HG02798 (cell line): ENCODE measurements around the gene HES5.

Experiments used
- ATAC-seq: cut with Tn5 transposase; IDR thresholded peaks from one replicate; pipeline ENCODE4 v1.9.1; 2021; ENCODE audit warnings: mild to moderate bottlenecking; ENCODE audit not compliant: unreplicated experiment, poor library complexity

Gene HES5

DNA sequence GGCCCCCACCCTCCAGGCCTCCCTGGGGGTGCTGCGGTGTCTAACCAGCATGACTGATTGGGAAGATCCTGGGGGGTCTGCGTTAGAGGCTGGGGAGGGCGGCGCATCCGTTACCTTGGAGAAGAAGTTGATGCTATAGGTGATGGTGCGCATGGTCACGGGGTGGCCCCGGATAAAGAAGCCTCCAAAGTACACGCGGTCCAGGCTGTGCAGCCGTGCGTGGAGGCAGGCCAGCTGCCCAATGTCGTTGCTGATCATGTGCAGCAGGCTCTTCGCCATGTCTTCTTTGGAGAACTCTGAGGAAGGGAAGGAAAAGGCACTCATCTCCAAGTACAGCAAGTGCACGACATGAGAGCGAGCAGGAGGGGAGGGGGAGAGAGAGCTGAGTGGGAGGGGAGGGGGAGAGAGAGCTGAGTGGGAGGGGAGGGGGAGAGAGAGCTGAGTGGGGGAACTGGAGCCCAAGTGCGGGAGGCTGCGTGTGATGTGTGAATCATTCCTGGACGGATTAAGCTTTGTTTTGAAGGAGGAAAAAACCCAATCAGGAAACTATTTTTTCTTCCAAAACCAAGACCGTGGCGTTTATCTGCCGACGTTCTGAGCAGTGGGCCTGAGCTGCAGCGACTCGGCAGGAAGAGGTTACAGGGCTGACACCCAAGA, 10.9 kb downstream of the HES5 start:
- no peak for ATAC-seq

DNA sequence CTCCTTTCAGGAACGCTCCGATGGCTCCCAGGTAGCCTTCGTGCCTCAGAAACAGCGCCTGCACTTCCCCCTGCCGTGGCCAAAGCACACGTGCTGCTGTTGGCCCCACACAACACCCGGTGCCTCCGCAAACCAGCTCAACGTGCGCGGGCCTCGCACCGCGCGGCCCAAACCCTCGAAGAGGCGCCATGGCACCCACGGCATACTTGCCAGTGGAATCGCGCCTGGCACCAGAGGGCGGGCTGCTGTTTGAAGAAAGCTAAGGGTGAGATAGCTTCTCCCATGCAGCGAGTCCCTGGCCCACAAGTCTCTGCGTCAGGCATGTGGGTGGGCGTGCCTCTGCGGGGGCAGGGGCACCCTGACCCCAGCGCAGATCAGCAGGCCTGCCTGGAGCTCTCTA, 11.5 kb downstream of the HES5 start:
- ATAC-seq = no peak

DNA sequence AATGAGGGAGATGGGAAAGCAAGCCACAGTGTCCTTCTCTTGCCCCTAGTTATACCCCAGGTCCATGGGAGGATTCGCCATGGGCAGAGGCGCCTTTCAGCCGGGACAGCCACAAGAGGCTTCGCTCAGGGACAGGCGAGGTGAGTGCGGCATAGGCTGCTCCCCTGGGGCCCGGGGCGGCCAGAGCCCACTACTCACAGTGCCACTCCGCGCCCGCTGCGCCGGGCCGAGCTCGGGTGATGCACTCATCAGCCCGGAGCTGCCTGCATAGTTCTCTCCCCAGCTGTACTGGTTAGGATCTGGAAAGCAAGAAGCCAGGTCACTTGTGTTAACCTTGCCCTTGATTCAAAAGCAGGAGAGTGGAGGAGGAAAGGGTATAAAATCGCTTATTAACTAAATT, 12.1 kb downstream of the HES5 start:
- no peak for ATAC-seq

DNA sequence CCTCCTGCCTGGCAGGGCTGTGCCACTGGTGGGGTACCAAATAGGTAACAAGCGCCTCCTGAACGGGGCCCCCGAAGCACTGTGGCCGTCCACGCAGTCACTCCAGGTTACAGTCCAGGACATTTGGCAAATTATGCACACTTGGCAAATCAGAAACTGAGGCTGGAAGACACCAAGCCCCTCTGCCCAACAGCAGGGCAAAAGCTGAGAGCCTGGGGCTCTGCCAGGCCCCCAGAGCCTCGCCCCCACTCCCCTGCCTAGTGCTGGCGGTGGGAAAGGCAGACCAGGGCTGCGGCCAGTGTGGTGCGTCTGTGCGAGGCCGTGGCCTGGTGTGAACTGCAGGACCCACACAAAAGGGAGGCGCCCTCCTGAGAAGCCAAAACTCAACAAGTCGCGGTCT, 13.1 kb downstream of the HES5 start:
- no peak for ATAC-seq

DNA sequence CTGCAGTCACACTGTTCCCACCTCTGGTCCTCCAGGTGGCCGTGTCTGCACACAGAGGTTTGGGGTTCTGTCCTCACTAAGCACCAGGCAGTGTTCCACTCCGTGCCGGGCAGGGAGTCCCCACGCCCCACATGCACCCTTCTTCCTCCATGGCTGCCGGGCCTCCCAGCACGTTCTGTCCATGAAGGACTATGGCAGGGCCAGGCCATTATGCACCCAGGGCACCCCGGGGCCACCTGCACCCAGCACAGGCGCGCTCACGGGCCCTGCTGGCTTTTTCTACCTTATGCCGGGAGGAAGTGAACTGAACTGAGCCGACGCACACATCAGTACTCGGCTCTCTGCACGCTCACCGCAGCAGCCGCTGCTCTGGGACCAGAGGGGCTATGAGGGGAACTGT, 13.9 kb downstream of the HES5 start:
- ATAC-seq = no peak

DNA sequence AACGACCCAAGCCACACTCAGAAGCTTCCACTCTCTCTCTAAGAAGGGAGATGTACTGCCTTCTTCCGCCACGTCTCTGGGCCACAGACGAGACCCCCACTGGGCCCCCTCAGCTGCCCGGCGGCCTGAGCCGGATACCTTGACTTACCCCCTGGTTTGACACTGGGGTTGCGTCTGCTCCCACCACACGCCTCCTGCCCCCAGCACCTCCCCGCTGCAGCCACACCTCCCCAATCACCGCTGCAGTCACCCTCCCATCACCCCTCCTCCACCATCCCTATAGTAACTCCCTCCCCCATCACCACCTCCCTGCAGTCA, 14.3 kb downstream of the HES5 start:
- ATAC-seq = no peak

DNA sequence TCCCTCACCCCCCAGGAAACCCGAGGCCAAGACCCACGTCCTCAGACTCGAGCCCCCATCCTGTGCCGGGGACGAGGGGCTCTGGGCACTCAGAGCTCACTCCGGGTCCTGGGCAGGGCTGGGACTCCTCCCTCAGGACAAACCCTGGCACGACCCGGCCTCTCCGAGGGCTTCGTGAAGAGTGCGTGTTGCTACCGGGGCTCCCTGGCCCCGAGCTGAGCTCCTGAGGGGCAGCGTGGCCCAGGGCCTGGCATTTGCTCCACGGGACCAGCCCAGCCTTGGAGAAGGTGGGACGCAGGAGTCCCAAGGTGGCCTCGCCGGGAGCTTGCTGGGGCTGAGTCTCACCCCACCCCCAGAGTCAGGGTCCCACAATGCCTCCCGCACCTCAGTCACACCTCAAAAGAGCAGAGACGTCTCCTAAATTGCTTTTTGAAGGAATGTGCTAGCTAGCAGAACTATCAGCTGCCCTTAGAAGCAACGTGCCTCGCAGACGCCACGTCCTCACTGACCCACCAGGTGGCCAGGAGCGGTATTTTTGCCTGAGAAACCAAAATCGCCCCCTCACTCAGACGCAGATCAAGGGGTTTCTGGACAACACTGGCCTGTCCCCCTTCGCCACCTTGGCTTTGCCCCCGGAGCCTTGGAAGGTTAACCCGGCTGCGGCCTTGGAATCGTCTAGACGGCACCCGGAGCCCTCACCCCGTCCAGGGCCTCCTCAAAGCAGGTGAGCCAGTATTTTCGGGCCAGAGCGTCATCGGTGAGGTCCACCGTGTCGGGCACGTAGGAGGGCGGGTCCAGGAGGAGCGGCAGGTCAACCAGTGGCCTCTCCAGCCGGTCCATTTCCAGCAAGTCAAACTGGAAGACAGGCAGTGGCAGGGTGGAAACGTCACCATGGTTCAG, 14.9 kb downstream of the HES5 start:
- no peak for ATAC-seq

DNA sequence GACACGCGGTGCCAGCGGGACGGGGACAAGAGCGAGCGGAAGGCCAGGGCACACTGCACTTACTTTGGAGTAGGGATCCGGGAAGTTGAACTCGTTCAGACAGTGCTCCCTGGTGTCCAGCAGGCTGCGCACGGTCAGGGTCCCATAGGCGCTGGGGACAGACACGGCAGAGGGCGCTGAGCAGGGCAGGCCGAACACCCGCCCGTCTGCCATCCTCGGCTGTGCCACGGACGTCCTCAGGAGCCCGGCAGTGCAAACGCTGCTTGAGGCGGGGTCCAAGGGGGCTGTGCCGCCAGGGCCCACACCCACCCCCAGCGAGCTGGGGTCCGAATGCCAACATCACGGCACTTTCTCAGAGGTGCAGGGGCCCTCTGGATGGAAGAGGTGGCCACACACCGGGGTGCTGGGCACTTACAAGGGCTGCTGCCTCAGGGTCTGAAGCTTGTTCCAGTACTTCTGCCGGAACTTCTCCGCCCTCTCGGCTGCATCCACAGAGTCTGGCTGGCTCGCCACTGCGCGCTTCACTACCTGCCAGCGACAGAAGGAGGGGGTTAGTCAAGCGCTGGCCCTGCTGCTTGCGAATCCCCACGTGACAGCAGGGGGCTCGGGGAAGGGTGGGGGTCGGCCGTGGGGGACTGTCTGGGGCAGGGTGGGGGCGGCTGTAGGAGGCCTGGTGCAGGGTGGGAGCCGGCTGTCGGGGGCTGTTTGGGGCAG, 16.0 kb downstream of the HES5 start:
- ATAC-seq = no peak

DNA sequence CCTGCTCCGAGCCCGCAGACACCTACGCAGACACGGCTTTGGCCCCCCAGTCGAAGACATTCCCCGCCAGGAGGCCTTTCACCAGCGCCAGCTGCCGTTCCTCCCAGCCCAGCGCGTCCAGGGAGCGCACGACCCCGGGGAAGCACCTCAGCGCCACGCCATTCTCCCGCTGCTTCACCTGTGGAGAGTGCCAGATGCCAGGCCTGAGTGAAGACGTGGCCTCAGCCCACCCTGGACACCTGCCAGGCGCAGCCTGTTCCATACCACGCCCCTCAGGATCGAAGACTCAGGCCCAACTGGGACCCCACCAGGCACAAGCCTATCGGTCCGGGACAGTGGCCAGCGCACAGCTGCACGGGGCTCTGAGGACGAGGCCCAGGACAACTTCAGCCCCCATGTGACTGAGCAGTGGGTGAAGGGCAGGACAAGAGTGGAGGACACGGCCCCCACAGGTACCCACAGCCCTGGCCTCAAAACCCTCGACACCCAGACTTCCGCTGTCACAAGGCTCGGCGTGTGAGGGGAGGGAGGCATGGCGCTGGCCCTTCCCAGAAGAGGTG, 17.1 kb downstream of the HES5 start:
- ATAC-seq = no peak

DNA sequence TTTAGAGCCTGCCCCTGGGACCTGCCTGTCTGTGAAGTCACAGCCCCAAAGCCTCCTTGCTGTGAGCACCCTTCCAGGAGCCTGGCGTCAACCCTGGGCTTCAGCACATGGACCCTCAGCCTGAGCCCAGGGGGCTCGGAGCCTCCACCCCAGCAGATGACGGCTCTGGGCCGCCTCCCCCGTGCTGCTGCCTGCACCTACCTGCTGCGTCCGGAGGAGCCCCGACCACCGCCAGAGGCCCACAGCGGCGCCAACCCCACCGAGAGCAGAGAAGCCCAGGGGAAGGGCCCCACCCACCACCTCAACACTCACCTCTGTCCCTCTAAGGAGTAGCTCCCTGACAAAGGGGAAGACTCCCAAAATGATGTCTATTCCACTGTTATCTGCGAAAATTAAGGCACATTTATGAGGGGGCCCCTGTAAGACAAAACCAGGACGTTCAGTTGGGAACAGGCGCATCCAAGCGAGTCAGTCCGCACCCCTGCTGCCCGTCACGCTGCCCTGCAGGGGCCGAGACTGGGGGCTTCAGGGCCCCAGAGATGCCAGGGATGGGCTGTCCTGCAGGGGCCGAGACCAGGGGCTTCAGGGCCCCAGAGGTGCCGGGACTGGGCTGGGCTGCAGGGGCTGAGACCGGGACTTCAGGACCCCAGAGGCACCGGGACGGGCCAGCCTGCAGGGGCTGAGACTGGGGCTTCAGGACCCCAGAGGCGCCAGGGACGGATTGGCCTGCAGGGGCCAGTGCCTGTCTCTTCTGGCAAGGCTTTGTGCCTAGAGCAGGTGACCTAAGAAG, 19.5 kb downstream of the HES5 start:
- no peak for ATAC-seq

DNA sequence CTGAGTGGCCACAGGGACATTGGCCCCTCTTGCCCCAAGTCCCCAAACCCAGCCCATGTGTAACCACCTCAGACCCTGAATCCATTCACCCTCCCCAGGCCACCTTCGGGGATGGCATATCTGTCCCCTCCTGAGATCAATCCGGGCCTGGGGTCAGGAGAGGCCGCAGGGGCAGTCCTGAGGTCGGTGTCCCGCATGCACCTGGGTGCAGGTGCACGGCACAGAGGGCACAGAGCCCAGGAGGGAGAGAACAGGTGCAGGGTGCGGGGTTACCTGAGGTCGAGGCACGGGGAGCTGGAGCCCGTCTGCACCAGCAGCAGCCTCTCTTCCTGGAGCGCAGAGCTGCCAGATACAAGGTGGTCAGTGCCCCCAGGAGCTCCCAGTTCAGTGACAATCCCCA, 20.5 kb downstream of the HES5 start:
- ATAC-seq = no peak

DNA sequence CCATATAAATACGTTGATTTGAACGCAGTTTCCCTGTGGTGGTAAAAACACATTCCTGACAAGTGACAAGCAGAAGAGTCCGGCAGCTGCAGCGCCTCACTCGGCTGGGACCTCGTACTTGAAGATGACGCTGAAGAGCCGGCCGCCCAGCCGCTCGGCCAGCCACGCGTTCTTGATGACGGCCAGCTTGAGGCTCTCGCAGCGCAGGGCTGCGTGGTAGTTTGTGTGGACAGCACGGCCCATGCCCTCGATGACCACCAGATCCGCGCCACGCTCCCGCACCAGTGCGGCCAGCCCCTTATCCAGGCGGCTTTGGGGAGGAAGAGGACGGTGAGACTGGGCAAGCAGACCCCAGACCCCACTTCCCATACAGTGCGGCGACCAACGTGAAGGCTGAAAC, 21.3 kb downstream of the HES5 start:
- ATAC-seq = no peak

DNA sequence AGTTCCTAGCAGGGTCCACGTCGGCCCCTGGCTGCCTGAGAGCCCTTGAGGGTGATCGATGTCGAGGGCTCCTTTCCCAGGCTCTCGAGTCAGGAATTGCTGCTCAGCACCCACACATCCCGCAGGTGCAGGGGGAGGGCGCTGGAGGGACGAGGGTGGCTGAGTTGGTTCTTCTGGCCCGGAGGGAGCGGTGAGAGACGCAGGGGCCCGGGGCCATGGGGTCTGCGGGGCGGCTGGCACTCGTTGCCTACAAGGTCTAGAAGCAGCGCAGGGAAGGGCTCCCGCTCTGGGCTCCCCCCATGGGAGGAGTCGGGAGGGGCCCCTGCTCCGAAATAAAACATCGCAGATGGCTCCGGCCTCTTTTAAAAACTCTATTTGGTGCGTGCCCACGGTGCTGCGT, 21.9 kb downstream of the HES5 start:
- ATAC-seq = no peak

DNA sequence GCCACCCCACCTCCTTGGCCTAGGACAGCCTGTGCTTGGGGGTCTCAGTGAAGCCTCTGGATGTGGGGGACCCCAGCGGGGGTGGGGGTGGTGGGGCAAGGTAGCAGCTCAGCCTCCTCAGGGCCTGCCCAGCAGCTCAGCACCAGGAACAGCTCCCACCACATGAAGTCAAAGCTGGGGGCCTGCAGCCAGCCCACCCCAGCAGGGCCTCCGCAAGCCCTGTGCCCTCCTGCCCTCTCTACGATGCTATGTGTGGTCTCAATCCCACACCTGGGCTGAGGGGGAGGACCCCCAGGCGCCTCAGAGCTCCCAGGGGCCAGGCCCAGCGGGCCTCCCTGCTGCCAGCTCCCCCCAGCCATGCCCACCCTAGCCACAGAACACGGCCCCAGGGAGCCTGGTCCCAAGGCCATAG, 22.3 kb downstream of the HES5 start:
- no peak for ATAC-seq

DNA sequence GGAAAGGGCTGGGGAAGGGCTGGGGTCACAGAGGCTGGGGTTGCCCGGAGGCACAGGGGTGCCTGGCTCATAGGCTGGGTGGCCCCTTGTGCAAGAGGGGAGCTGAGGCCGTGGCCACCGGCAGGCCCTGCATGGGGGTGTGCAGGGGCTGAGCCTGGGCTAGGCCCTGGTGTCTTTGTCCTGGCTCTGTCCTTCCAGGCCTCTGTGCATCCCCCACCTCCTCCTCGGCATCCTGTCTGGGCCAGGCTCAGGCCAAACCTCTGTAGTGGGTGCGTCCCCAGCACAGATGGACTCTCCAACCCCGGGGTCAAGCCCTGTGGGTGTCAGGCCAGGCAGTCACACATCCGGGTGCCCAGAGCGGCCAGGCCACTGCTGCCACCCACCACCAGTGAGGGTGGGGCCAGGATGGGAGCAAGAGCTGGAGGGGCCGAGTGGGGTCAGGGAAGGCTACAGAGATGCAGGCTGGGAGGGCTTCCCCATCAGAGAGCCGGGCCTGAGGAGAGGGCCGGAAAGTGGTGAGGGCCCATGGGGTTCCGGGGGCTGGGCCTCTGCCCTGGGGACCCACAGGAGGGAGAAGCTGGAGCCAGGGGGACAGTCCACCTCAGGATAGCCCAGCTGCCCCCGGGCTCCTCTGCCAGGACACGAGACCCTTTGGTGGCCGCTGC, 23.0 kb downstream of the HES5 start:
- no peak for ATAC-seq

DNA sequence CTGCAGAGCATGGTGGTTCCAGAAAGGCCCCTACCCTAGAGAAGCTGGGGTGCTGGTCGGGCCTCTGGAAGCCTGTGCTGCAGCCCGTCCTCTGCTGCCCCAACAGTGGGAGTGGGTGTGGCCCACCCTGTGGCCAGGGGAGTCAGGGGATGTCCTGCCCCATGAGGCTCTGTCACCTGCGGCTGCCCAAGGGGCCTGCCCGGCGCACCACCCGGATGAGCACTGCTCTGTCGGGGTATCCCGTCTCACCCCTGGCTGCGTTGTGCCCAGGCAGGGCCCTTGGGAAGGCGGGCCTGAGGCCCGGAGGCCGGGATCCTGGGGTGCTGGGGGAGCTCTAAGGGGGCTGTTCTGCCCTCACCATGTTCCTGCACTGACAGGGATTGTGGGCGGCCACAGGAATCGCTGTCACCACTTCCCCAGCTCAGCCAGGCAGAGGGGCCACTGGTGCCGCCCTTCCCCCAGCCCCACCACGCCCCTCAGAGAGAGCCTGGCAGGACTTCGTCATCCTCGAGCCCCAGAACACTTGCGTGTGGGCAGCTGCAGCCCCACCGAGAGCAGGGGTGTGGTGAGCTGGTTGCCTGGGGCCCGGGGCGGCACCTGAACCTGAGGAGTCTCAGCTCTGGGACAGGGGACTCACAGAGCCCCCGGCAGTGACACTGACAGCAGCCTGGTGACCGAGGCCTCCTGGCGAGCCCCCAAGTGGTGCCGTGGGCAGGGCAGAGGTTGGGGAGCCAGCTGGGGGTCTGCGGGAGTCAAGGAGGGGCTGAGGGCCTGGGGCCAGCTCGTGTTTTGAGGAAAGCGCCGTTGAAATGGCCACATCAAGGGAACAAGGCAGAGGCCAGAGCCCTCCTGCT, 23.8 kb downstream of the HES5 start:
- no peak for ATAC-seq

DNA sequence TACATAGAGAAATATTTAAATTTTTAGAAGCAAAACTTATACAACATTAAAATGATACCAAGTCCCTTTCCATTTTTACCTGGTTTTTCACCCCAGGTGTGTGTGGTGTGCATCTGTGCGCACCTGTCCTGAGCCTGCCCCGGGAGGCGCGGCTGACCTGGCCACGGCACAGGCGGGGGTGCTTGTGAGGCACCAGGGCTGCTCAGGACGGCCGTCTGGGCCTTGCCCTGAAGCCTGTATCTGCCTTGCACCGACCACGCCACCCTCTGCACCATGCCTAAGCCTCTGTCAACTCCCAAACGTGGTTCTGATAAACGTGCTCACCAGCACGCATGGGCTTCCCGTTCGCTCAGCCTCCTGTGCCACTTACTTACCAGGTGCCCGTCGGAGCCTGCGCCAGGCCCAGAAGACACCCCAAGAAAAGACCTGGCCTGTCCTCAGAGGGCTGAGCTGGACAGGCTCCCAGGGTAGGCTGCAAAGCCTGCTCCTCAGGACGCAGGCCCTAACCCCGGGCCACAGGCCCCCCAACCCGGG, 24.5 kb downstream of the HES5 start:
- ATAC-seq = no peak

DNA sequence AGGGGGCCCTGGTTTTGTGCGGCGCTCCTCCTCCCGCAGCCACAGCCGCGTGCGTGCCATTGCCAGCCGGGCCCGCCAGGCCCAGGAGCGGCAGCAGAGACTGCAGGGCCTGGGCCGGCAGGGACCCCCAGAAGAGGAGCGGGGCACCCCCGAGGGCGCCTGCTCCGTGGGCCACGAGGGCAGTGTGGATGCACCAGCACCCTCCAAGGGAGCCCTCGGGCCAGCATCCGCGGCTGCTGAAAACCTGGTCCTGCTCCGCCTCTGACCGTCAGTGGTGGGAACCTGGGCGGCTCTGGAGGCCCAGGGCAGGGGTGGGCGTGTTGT, 25.2 kb downstream of the HES5 start:
- no peak for ATAC-seq
